ENCODE measurements around the gene CLP1.
"Not testable (repeated sequence)": the region's sequence is repeated elsewhere in the genome, so short reads cannot be mapped to it uniquely, and the experiment has no call there.

Gene CLP1

DNA sequence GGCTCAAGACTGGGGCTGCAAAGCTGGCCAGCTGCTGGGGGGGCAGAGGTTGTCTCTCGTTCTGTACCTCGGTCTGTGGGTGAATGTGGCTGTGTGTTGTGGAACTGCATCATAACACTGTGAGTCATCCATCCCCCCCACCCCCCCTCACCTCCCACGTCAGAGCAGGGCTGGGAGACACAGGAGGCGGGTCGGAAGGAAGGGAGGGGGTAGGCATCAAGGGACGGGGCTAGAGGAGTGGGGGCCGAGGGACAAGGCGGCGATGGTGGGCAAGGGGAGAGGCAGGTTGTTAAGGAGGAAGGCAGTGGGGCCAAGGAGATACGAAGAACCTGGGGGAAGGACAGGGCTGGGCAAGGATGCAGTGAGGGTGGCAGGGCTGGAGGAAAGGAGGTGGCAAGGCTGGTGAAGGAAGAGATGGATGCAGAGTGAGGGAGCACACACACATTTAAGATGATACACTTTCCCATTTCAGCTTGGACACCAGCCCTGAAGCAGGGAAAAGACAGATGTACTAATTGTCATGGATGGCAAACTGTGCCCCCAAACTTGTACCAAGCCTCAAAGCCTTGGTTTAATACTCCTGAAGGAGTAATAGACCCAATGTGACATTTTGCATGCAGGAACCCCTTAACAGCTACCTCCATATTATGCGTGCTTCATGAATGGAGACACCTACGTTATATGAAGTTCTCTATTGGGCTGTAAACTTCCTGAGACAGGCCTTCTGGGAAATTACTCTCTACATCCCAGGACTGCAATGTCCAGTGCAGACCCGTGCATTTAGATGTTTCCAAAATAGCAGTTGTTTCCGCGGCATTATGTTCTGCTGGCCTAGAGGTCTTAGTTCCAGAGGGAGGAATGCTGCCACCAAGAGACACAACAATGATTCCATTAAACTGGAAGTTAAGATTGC is 7.5 kb upstream of the CLP1 start, which contains the start of gene YPEL4:
TSS of gene YPEL4 (minus strand) at position 87 of the 913 bp plus-strand sequence. CDS start 2,805 bp downstream, outside the sequence.
- no peak for TF ChIP-seq ZNF384 (IDR thresholded peaks at IDR 0.05)
- TF ChIP-seq ELF4 (IDR thresholded peaks at IDR 0.05), result no peak
- no peak for TF ChIP-seq FOXA1 (IDR thresholded peaks at IDR 0.05)
- TF ChIP-seq LEF1 (IDR thresholded peaks at IDR 0.05; ENCODE audit: borderline replicate concordance), result no peak
- TF ChIP-seq NFRKB (IDR thresholded peaks at IDR 0.05), result no peak
- TF ChIP-seq FOXK2 (IDR thresholded peaks at IDR 0.05), result no peak
- CTCF ChIA-PET, result interaction anchor here (0.5 to 1.1 kb wide), 3 partner anchors 9 to 82 kb away, joined by 3 read pairs; no protein-coding TSS in a partner anchor
- DNase-seq (ENCODE audit: extremely low spot score), result no peak
- POLR2A ChIA-PET, result no interaction called here

DNA sequence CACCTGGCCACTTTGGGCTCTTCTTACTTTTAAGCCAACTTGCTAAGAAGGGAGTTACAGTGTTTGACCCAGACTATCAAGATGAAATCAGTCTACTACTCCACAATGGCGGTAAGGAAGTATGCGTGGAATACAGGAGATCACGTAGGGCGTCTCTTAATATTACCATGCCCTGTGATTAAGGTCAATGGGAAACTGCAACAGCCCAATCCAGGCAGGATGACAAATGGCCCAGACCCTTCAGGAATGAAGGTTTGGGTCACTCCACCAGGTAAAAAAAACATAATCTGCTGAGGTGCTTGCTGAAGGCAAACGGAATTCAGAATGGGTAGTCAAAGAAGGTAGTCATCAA is 6.8 kb upstream of the CLP1 start:
- TF ChIP-seq CTBP1 (IDR thresholded peaks at IDR 0.05; ENCODE audit: borderline replicate concordance) (no peak), L3MBTL2 (conservative IDR thresholded peaks at IDR 0.05) (no peak), LEF1 (IDR thresholded peaks at IDR 0.05; ENCODE audit: borderline replicate concordance) (no peak), BHLHE40 (IDR thresholded peaks at IDR 0.05; ENCODE audit: borderline replicate concordance) (no peak), NFRKB (IDR thresholded peaks at IDR 0.05) (no peak), ARNT (IDR thresholded peaks at IDR 0.05) (no peak), FOXA1 (IDR thresholded peaks at IDR 0.05) (no peak), HDGF (IDR thresholded peaks at IDR 0.05; ENCODE audit: borderline replicate concordance) (no peak), ZNF384 (IDR thresholded peaks at IDR 0.05) (no peak), SP1 (IDR thresholded peaks at IDR 0.05) (no peak), TARDBP (IDR thresholded peaks at IDR 0.05) (no peak), ELF4 (IDR thresholded peaks at IDR 0.05) (no peak), FOXK2 (IDR thresholded peaks at IDR 0.05) (no peak)
- TF ChIP-seq, protein P1, sequence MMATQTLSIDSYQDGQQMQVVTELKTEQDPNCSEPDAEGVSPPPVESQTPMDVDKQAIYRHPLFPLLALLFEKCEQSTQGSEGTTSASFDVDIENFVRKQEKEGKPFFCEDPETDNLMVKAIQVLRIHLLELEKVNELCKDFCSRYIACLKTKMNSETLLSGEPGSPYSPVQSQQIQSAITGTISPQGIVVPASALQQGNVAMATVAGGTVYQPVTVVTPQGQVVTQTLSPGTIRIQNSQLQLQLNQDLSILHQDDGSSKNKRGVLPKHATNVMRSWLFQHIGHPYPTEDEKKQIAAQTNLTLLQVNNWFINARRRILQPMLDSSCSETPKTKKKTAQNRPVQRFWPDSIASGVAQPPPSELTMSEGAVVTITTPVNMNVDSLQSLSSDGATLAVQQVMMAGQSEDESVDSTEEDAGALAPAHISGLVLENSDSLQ (IDR thresholded peaks at IDR 0.05), result no peak
- ChIA-PET POLR2A (no interaction called here), CTCF (no interaction called here)
- DNase-seq (ENCODE audit: extremely low spot score), result no peak

DNA sequence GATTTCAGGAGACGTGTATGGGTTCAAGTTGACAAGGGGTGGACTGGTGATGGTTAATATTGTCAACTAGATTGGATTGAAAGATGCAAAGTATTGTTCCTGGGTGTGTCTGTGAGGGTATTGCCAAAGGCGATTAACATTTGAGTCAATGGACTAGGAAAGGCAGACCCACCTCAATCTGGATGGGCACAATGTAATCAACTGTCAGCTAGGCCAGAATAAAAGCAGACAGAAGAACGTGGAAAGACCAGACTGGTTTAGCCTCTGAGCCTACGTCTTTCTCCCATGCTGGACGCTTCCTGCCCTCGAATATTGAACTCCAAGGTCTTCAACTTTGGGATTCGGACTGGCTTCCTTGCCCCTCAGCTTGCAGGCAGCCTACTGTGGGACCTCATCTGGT is 6.2 kb upstream of the CLP1 start:
- ChIA-PET POLR2A (no interaction called here), CTCF (no interaction called here)
- TF ChIP-seq SUZ12 (IDR thresholded peaks at IDR 0.05), result no peak
- no peak for TF ChIP-seq TARDBP (IDR thresholded peaks at IDR 0.05)
- TF ChIP-seq L3MBTL2 (conservative IDR thresholded peaks at IDR 0.05), result no peak
- no peak for TF ChIP-seq SP1 (IDR thresholded peaks at IDR 0.05)
- TF ChIP-seq ZNF384 (IDR thresholded peaks at IDR 0.05), result no peak
- TF ChIP-seq, protein P1 (IDR thresholded peaks at IDR 0.05), result no peak
- no peak for TF ChIP-seq NFRKB (IDR thresholded peaks at IDR 0.05)
- no peak for DNase-seq (ENCODE audit: extremely low spot score)

DNA sequence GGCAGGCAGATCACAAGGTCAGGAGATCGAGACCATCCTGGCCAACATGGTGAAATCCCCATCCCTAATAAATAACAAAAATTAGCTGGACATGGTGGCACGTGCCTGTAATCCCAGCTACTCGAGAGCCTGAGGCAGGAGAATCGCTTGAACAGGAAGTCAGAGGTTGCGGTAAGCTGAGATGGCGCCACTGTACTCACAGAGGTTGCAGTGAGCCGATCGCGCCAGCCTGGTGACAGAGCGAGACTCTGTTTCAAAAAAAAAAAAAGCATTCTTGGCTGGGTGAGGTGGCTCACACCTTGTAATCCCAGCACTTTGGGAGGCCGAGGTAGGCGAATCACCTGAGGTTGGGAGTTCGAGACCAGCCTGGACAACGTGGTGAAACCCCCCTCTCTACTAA is 5.3 kb upstream of the CLP1 start:
- CTCF ChIA-PET, result interaction anchor here (1.2 kb wide), 1 partner anchor 11 kb away, joined by 3 read pairs; no protein-coding TSS in a partner anchor
- DNase-seq (ENCODE audit: extremely low spot score); POLR2A ChIA-PET: not testable (repeated sequence)

DNA sequence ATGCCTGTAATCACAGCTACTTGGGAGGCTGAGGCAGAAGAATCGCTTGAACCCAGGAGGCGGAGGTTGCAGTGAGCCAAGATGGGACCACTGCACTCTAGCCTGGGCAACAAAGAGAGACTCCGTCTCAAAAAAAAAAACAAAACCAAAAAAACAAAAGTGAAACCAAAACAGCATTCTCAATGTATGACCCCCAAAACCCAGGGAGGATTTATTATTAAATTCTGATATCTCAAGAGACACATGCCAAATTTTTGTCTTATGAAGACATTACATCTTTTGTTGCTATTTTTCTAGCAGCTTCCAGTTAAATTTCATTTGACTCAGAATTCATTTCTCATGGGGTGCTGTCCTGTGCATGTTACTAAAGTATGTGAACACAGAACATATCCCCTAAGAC is 4.9 kb upstream of the CLP1 start:
- TF ChIP-seq BHLHE40 (IDR thresholded peaks at IDR 0.05; ENCODE audit: borderline replicate concordance) (no peak), FOXM1 (IDR thresholded peaks at IDR 0.05; ENCODE audit: borderline replicate concordance) (no peak), LEF1 (IDR thresholded peaks at IDR 0.05; ENCODE audit: borderline replicate concordance) (no peak), SUZ12 (IDR thresholded peaks at IDR 0.05) (no peak), NFRKB (IDR thresholded peaks at IDR 0.05) (no peak), SP1 (IDR thresholded peaks at IDR 0.05) (no peak), FOXA1 (IDR thresholded peaks at IDR 0.05) (no peak), TARDBP (IDR thresholded peaks at IDR 0.05) (no peak)
- ChIA-PET POLR2A (no interaction called here), CTCF (interaction anchor here (0.6 to 1.2 kb wide), 2 partner anchors 11 to 90 kb away, joined by 3 to 5 read pairs; no protein-coding TSS in a partner anchor)
- DNase-seq (ENCODE audit: extremely low spot score), result no peak

DNA sequence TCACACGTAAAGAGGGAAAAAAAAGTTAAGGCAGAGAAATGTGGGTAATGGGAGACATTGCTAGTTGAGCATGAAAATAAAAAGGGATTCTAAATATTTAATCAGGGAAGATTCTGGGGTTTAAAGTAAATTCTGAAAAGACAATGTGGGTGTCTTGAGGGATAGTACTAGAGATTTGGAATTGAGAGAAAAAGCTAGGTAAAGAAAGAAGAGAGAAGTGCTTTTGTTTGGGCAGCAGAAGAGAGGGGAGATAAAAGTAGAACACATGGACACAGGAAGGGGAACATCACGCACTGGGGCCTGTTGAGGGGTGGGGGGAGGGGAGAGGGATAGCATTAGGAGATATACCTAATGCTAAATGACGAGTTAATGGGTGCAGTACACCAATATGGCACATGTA is 4.4 kb upstream of the CLP1 start:
- no peak for DNase-seq (ENCODE audit: extremely low spot score)
- POLR2A ChIA-PET, result no interaction called here
- CTCF ChIA-PET, result interaction anchor here (0.6 kb wide), 1 partner anchor 90 kb away, joined by 5 read pairs; no protein-coding TSS in a partner anchor
- TF ChIP-seq SP1 (IDR thresholded peaks at IDR 0.05) (no peak), ZNF384 (IDR thresholded peaks at IDR 0.05) (no peak), ARNT (IDR thresholded peaks at IDR 0.05) (no peak), FOXA1 (IDR thresholded peaks at IDR 0.05) (no peak), L3MBTL2 (conservative IDR thresholded peaks at IDR 0.05) (no peak), NFRKB (IDR thresholded peaks at IDR 0.05) (no peak), LEF1 (IDR thresholded peaks at IDR 0.05; ENCODE audit: borderline replicate concordance) (no peak), TARDBP (IDR thresholded peaks at IDR 0.05) (no peak), FOXM1 (IDR thresholded peaks at IDR 0.05; ENCODE audit: borderline replicate concordance) (no peak), SUZ12 (IDR thresholded peaks at IDR 0.05) (no peak)

DNA sequence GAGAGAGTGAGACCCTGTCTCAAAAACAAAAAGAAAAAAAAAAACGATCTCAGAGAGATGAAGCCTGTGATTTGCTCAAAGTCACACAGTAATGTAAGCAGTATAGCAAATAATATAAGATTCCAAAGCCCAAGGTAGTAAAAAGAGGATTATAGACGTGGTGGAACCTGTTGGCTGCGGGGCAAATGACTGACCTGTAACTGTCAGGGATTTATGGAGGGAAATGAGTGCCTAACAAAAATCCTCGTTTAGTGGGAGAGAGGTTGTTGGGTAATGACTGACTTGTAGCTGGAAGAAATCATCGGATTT is 723 bp upstream of the CLP1 start:
- POLR2A ChIA-PET, result interaction anchor here (1.3 kb wide), 1 partner anchor 16 kb away, joined by 3 read pairs; no protein-coding TSS in a partner anchor
- no peak for DNase-seq (ENCODE audit: extremely low spot score)
- no peak for TF ChIP-seq TARDBP (IDR thresholded peaks at IDR 0.05)
- TF ChIP-seq, protein P1 (IDR thresholded peaks at IDR 0.05), result peak; percentile 50
- no peak for TF ChIP-seq SP1 (IDR thresholded peaks at IDR 0.05)
- no peak for TF ChIP-seq ZNF384 (IDR thresholded peaks at IDR 0.05)
- CTCF ChIA-PET, result interaction anchor here (1.2 to 1.3 kb wide), 2 partner anchors 13 to 15 kb away, joined by 5 to 7 read pairs; no protein-coding TSS in a partner anchor
